Naive thymus-derived CD8-positive, alpha-beta T cell (primary cell): ENCODE results near the gene C6orf47. TPM values are rescaled to one million over a fixed set of nuclear protein-coding genes. Genes with fewer than 3 reads are reported as not detected.

Experiments
- ATAC-seq, 2 donors: fragments of 150-1000 bp; cut with Tn5 transposase in 1 of 2; sonication (Bioruptor Pico), chemical (Tn5 transposase) in 1 of 2; 1 replicate in 1 of 2; 2 replicates in 1 of 2; pipeline ENCODE4 v1.10.0; 2021; ENCODE audit warnings: mild to moderate bottlenecking in 2 of 2, moderate library complexity in 2 of 2
- POLR2A ChIA-PET: fragments of 350-600 bp; sonication (Branson Sonifier 250); formaldehyde crosslinking; loops from one replicate; lab custom pipeline; 2021; ENCODE audit warnings: antibody characterized with exemption; lab: Charles Lee
- DNase-seq, 10 donors: peaks; one replicate each; pipeline versions ENCODE4 v3.0.0 to v3.0.0-alpha.2; 2020 to 2022
- H3K27ac Mint-ChIP-seq, 10 donors: one replicate each; pipeline ENCODE4 v1.8.0; 2020 to 2022; ENCODE audit warnings: mild to moderate bottlenecking in 10 of 10, mixed read lengths in 10 of 10, moderate library complexity in 4 of 10, inconsistent platforms in 1 of 10
- H3K27me3 Mint-ChIP-seq, 5 donors: one replicate each; pipeline ENCODE4 v1.8.0; 2021 to 2022; ENCODE audit warnings: mixed read lengths in 5 of 5
- H3K36me3 Mint-ChIP-seq, 3 donors: one replicate each; pipeline ENCODE4 v1.8.0; 2020 to 2022; ENCODE audit warnings: mixed read lengths in 3 of 3, mild to moderate bottlenecking in 2 of 3, inconsistent platforms in 1 of 3
- H3K4me1 Mint-ChIP-seq, 4 donors: one replicate each; pipeline ENCODE4 v1.8.0; 2021 to 2022; ENCODE audit warnings: mixed read lengths in 4 of 4
- H3K4me3 Mint-ChIP-seq, 10 donors: one replicate each; pipeline ENCODE4 v1.8.0; 2020 to 2022; ENCODE audit warnings: mild to moderate bottlenecking in 10 of 10, mixed read lengths in 10 of 10, moderate library complexity in 6 of 10, inconsistent platforms in 1 of 10
- H3K9me3 Mint-ChIP-seq, 9 donors: one replicate each; pipeline ENCODE4 v1.8.0; 2020 to 2022; ENCODE audit warnings: mixed read lengths in 9 of 9, mild to moderate bottlenecking in 3 of 9, inconsistent platforms in 1 of 9, moderate library complexity in 1 of 9
- polyA plus RNA-seq, 3 donors: library from polyadenylated mRNA; unstranded; fragments of 300-500 nt; fragmentation: Illumina TruSeq; gene quantifications; one replicate each; pipeline ENCODE4 v1.2.3, GENCODE V29; 2021
- total RNA-seq, 8 experiments: library from RNA in 2 of 8; stranded (reverse) in 2 of 8; gene quantifications; one replicate each; pipeline ENCODE4 v1.2.3 and lab custom pipeline; 2021 to 2026

C6orf47 gene
- total and polyA plus RNA-seq, 5 experiments from 2014 or later, result 17.0 to 36.7 (median 24.9) TPM

- DNase-seq, result no peak
These were observed 3.6 kb upstream of the C6orf47 start for GRCh38 chr6:31663961-31664789.

DNA sequence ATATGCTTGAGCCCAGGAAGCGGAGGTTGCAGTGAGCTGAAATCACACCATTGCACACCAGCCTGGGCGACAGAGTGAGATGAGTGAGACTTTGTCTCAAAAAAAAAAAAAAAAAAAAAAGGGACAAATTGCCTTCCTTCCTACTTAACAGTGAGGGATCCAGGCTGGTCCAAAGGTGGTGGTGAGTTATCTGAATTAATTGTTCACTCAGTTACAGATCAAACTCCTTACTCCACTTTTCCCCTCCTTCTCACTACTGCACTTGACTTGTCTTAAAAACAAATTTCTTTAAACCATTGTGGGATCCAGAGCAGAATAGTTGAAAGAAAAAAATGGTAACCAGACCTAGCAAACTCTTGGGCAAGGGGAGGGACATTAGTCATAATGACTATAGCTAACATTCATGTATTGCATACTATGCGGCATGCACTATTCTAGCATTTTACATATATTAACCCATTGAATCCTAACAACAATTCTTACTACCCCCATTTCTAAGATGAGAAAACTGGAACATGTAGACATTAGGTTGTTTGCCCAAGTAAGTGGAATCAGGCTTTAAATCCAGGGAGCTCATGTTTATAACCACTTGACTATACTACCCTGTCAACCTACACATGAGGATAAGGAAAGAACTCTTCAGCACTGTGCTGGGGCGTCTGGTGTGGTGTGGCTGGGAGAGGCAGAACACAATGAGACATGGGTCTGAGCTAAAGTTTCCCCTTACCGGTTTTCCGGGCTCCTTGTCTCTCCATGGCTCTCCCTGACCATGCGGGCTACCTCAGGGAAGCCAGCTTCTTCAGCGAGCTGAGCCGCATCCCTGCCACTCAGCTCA lies 2.8 kb upstream of the C6orf47 start:
- H3K27me3 Mint-ChIP-seq, result no peaks in the 10 kb centered on the region
- peak overlapping the region; percentile 93 to 100 (median 97) for H3K4me3 Mint-ChIP-seq
- H3K27ac Mint-ChIP-seq, result peak overlapping the region; percentile 73 to 99 (median 98)
- peaks cover 0 to 45% (median 10%) of the 10 kb centered on the region in 3 donors for H3K36me3 Mint-ChIP-seq
- no peak for DNase-seq
- ATAC-seq, result no peak
- no peaks in the 10 kb centered on the region for H3K9me3 Mint-ChIP-seq
- POLR2A ChIA-PET, result interaction anchor here (0.6 to 7.9 kb wide), 8 partner anchors 10 to 201 kb away, joined by 3 to 223 read pairs (median 4); partner anchors contain the start of genes ABHD16A, APOM, BAG6 and DDX39B
- peaks cover 35 to 90% (median 81%) of the 10 kb centered on the region in 4 donors for H3K4me1 Mint-ChIP-seq

More at GRCh38 chr6:31663961-31664789, 3.6 kb upstream of the C6orf47 start:
- Mint-ChIP-seq H3K36me3 (peaks cover 0 to 49% (median 10%) of the 10 kb centered on the region in 3 donors), H3K9me3 (no peaks in the 10 kb centered on the region), H3K4me3 (peak overlapping the region; percentile 93 to 100 (median 97)), H3K4me1 (peaks cover 30 to 87% (median 77%) of the 10 kb centered on the region in 4 donors), H3K27ac (peak overlapping the region; percentile 96 to 99 (median 98)), H3K27me3 (no peaks in the 10 kb centered on the region)
- POLR2A ChIA-PET, result interaction anchor here (0.6 to 7.9 kb wide), 27 partner anchors 11 to 1607 kb away, joined by 3 to 223 read pairs (median 3); partner anchors contain the start of genes ABHD16A, APOM, ATF6B and BAG6
- no peak for ATAC-seq

GRCh38 chr6:31662124-31662723 lies 1.6 kb upstream of the C6orf47 start:
- DNase-seq, result no peak
- no peak for ATAC-seq
- Mint-ChIP-seq H3K27ac (peak overlapping the region in 9 of 10 donors; percentile 52 to 92 (median 70)), H3K4me1 (peaks cover 40 to 91% (median 82%) of the 10 kb centered on the region in 4 donors), H3K4me3 (peak overlapping the region; percentile 36 to 95 (median 69)), H3K9me3 (no peaks in the 10 kb centered on the region), H3K36me3 (peaks cover 0 to 42% (median 3%) of the 10 kb centered on the region in 3 donors), H3K27me3 (no peaks in the 10 kb centered on the region)
- POLR2A ChIA-PET, result interaction anchor here (0.6 to 7.9 kb wide), 7 partner anchors 9 to 203 kb away, joined by 3 to 223 read pairs (median 3); partner anchors contain the start of genes ABHD16A, APOM and BAG6

DNA sequence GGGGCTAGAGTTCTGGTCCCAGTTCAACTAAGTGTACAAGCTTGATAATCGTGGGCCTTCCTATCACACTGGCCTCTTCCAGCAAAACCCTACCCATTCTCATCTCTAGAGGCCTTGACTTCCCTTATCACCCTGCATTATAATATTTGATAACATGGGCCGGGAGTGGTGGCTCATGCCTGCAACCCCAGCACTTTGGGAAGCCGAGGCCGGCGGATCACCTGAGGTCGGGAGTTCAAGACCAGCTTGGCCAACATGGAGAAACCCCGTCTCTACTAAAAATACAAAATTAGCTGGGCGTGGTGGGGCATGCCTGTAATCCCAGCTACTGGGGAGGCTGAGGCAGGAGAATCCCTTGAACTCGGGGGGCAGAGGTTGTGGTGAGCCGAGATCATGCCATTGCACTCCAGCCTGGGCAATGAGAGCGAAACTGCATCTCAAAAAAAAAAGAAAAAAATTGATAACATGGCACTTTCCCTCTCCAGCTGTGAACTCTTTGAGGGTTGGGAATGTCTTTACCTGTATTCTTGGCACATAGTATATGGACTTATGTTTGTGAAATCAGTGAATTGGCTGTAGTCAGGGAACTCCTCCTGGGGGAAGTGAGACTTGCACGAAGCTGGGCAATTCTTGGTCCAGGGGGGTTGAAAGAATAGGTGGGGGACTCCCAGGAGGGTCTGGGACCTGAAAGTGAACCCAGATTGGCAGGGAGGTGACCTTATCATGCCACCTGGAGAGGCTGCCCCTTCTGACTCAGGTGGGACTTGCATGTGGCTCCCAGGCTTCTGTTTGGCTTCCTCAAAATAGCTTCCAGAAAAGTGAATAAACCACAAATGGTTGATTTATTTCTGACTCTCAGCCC lies 915 bp upstream of the C6orf47 start:
- no peaks in the 10 kb centered on the region for H3K9me3 Mint-ChIP-seq
- H3K27me3 Mint-ChIP-seq, result no peaks in the 10 kb centered on the region
- peaks cover 0 to 40% (median 4%) of the 10 kb centered on the region in 3 donors for H3K36me3 Mint-ChIP-seq
- peaks cover 40 to 89% (median 83%) of the 10 kb centered on the region in 4 donors for H3K4me1 Mint-ChIP-seq
- no peak for DNase-seq
- POLR2A ChIA-PET, result interaction anchor here (0.7 to 7.9 kb wide), 19 partner anchors 9 to 754 kb away, joined by 3 to 223 read pairs (median 3); partner anchors contain the start of genes ABHD16A, APOM, BAG6 and DDX39B
- peak overlapping the region; percentile 72 to 93 (median 90) for H3K27ac Mint-ChIP-seq
- no peak for ATAC-seq
- H3K4me3 Mint-ChIP-seq, result peak overlapping the region; percentile 80 to 95 (median 93)

- POLR2A ChIA-PET, result interaction anchor here (0.5 to 7.9 kb wide), 12 partner anchors 7 to 299 kb away, joined by 3 to 223 read pairs (median 4); partner anchors contain the start of genes ABHD16A, APOM, BAG6 and NELFE
- peaks cover 42 to 90% (median 87%) of the 10 kb centered on the region in 4 donors for H3K4me1 Mint-ChIP-seq
- no peaks in the 10 kb centered on the region for H3K9me3 Mint-ChIP-seq
- H3K36me3 Mint-ChIP-seq, result peaks cover 0 to 45% (median 5%) of the 10 kb centered on the region in 3 donors
- H3K4me3 Mint-ChIP-seq, result peak overlapping the region; percentile 85 to 95 (median 93)
- peak overlapping the region; percentile 84 to 93 (median 90) for H3K27ac Mint-ChIP-seq
- ATAC-seq (peak; percentile 40 to 59), DNase-seq (peak in 7 of 10 donors; percentile 8 to 47 (median 26))
- H3K27me3 Mint-ChIP-seq, result no peaks in the 10 kb centered on the region
These were observed 763 bp downstream of the C6orf47 start for GRCh38 chr6:31659649-31660380.

DNA sequence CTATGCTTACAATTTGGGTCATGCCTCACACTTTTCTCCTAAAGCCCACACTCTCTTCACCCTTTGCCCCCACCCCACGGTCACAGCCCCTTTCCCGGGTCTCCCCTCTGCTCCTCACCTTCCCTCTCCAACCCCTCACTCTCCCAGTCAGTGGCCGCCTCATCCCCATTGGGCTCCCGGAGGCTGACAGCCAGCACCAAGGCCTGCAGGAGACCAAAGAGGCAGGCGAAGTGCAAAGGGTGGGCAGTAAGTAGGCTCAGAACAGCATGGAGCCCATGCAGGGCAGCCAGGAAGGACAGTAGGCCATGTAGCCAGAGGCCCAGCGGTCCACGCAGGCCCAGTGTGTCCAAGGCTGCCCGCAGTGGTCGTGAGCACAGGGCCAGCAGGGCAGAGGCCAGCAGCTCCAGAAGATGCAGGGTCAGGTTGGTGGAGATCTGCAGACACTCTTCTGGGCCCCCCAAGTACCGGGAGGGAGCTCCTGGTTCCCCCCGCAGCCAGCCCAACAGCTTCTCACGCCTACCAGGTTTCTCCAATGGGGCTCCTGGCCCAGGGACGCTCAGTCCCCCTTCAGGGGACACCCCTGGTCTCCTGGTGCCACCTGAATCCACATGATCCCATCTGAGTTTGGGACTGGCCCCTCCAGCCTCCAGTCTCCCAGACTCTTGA lies 1.5 kb downstream of the C6orf47 start:
- H3K4me1 Mint-ChIP-seq, result peaks cover 36 to 85% (median 80%) of the 10 kb centered on the region in 4 donors
- no peak for DNase-seq
- peak overlapping the region in 9 of 10 donors; percentile 65 to 92 (median 89) for H3K27ac Mint-ChIP-seq
- no peak for ATAC-seq
- H3K9me3 Mint-ChIP-seq, result no peaks in the 10 kb centered on the region
- POLR2A ChIA-PET, result interaction anchor here (0.6 to 0.7 kb wide), 6 partner anchors 54 to 228 kb away, joined by 3 to 5 read pairs (median 4); no protein-coding TSS in a partner anchor
- H3K4me3 Mint-ChIP-seq, result peak overlapping the region; percentile 85 to 95 (median 93)
- peaks cover 0 to 41% (median 5%) of the 10 kb centered on the region in 3 donors for H3K36me3 Mint-ChIP-seq
- no peaks in the 10 kb centered on the region for H3K27me3 Mint-ChIP-seq

- DNase-seq, result no peak
- Mint-ChIP-seq H3K27ac (peak overlapping the region in 9 of 10 donors; percentile 56 to 89 (median 75)), H3K36me3 (peaks cover 0 to 32% (median 5%) of the 10 kb centered on the region in 3 donors), H3K4me1 (peaks cover 34 to 80% (median 74%) of the 10 kb centered on the region in 4 donors), H3K27me3 (no peaks in the 10 kb centered on the region), H3K9me3 (no peaks in the 10 kb centered on the region), H3K4me3 (peak overlapping the region; percentile 27 to 95 (median 93))
- ATAC-seq, result no peak
- POLR2A ChIA-PET, result interaction anchor here (0.7 to 1.6 kb wide), 5 partner anchors 13 to 168 kb away, joined by 3 to 5 read pairs (median 4); no protein-coding TSS in a partner anchor
These were observed 2.4 kb downstream of the C6orf47 start for GRCh38 chr6:31658158-31658688.

- no peaks in the 10 kb centered on the region for H3K9me3 Mint-ChIP-seq
These were observed 3.0 kb downstream of the C6orf47 start for GRCh38 chr6:31657406-31658157.

More at GRCh38 chr6:31657406-31658157, 3.0 kb downstream of the C6orf47 start:
- Mint-ChIP-seq H3K4me3 (peak overlapping the region; percentile 16 to 95 (median 91)), H3K27ac (peak overlapping the region; percentile 44 to 89 (median 76)), H3K4me1 (peaks cover 34 to 80% (median 70%) of the 10 kb centered on the region in 4 donors), H3K36me3 (peaks cover 0 to 30% (median 5%) of the 10 kb centered on the region in 3 donors), H3K27me3 (no peaks in the 10 kb centered on the region)
- POLR2A ChIA-PET, result interaction anchor here (1.0 to 1.6 kb wide), 2 partner anchors 14 kb away, joined by 3 to 5 read pairs; no protein-coding TSS in a partner anchor
- ATAC-seq (no peak), DNase-seq (peak in 2 of 10 donors; percentile 18 to 21)
